ENCODE data around the gene XPA. TPM values are rescaled to one million over a fixed set of nuclear protein-coding genes. Genes with fewer than 3 reads are reported as not detected.

Gene XPA
- total and polyA plus RNA-seq, 2 donors (not counting 1 experiment from before 2014, with no cell fraction given), result 6.1 to 9.7 TPM

DNA sequence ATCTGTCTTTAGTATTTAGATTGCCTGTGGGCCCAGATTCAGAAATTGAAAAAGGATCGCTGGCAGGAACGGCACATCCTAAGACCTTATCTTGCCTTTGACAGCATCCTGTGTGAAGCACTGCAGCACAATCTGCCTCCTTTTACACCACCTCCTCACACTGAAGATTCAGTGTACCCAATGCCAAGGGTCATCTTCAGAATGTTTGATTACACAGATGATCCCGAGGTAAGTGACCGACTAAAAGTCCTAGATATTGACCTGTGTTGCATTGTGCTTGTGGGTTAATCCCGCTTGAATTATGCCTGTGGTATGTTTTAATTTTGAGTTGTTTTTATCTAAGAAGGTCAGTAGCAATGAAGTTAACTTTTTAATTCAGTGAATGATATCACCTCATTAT lies 49.1 kb downstream of the XPA start:
- DNase-seq (ENCODE audit: low read depth in 2 of 2), result no peak
- H3K79me2 ChIP-seq (ENCODE audit: control insufficient read depth, insufficient read depth, low read length), result no peaks in the 10 kb centered on the region
- H4K20me1 ChIP-seq (ENCODE audit: control insufficient read depth, extremely low read depth, insufficient read depth, low read length), result no peaks in the 10 kb centered on the region
- no peak overlapping the region for H3K9ac ChIP-seq (ENCODE audit: insufficient read depth, low read length)
- H3K4me3 ChIP-seq (replicated peaks in 1 of 4; ENCODE audit: control extremely low read depth in 1 of 4, insufficient read depth in 1 of 4, low read depth in 3 of 4, low read length in 4 of 4), result no peak overlapping the region
- no peaks in the 10 kb centered on the region for H3K27me3 ChIP-seq (ENCODE audit: control insufficient read depth, insufficient read depth, low read length)
- H3K9me3 ChIP-seq (ENCODE audit: control insufficient read depth, insufficient read depth, low read depth, low read length), result no peaks in the 10 kb centered on the region
- no peak overlapping the region for H3K27ac ChIP-seq (ENCODE audit: insufficient read depth, low read length)
- no peak overlapping the region for H3K4me2 ChIP-seq (ENCODE audit: extremely low read depth, insufficient read depth, low read length)
- no peaks in the 10 kb centered on the region for H3K4me1 ChIP-seq (ENCODE audit: control insufficient read depth, extremely low read depth, insufficient read depth, low read length)
- peaks cover 2% of the 10 kb centered on the region for H3K36me3 ChIP-seq (ENCODE audit: control insufficient read depth, insufficient read depth, low read length)
- TF ChIP-seq, protein P1, sequence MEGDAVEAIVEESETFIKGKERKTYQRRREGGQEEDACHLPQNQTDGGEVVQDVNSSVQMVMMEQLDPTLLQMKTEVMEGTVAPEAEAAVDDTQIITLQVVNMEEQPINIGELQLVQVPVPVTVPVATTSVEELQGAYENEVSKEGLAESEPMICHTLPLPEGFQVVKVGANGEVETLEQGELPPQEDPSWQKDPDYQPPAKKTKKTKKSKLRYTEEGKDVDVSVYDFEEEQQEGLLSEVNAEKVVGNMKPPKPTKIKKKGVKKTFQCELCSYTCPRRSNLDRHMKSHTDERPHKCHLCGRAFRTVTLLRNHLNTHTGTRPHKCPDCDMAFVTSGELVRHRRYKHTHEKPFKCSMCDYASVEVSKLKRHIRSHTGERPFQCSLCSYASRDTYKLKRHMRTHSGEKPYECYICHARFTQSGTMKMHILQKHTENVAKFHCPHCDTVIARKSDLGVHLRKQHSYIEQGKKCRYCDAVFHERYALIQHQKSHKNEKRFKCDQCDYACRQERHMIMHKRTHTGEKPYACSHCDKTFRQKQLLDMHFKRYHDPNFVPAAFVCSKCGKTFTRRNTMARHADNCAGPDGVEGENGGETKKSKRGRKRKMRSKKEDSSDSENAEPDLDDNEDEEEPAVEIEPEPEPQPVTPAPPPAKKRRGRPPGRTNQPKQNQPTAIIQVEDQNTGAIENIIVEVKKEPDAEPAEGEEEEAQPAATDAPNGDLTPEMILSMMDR (conservative IDR thresholded peaks at IDR 0.05 in 1 of 2, IDR thresholded peaks at IDR 0.05 in 1 of 2; ENCODE audit: low read depth in 1 of 2, low read length in 2 of 2), result no peak
- no peak for TF ChIP-seq EZH2 (IDR thresholded peaks at IDR 0.05; ENCODE audit: low read length, missing control alignments)
- no peak overlapping the region for H2AFZ ChIP-seq (ENCODE audit: low read length)

DNA sequence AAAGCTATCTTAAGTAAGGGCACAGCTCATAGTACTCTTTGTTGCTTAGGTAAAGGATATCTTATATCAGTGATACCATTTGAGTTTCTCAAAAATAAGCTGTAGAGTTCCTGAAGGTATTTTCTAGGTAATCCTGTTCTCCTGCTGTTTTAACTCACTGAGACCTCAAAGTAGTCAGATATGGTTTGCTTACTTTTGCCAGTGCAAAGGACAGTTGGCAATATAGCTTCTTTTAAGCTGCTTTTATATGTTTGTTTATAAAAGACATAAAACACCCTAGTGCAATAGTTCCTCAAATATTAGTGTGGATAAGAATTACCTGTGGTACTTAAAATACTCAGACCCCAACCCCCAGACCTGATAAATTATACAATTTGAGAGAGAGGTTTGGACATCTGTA lies 51.4 kb downstream of the XPA start:
- TF ChIP-seq, protein P1 (conservative IDR thresholded peaks at IDR 0.05 in 1 of 2, IDR thresholded peaks at IDR 0.05 in 1 of 2; ENCODE audit: low read depth in 1 of 2, low read length in 2 of 2), result no peak
- no peak for TF ChIP-seq EZH2 (IDR thresholded peaks at IDR 0.05; ENCODE audit: low read length, missing control alignments)
- Histone ChIP-seq H2AFZ (ENCODE audit: low read length) (no peak overlapping the region), H3K36me3 (ENCODE audit: control insufficient read depth, insufficient read depth, low read length) (peaks cover 4% of the 10 kb centered on the region), H3K9ac (ENCODE audit: insufficient read depth, low read length) (no peak overlapping the region), H3K4me1 (ENCODE audit: control insufficient read depth, extremely low read depth, insufficient read depth, low read length) (no peaks in the 10 kb centered on the region), H4K20me1 (ENCODE audit: control insufficient read depth, extremely low read depth, insufficient read depth, low read length) (no peaks in the 10 kb centered on the region), H3K9me3 (ENCODE audit: control insufficient read depth, insufficient read depth, low read depth, low read length) (no peaks in the 10 kb centered on the region), H3K27ac (ENCODE audit: insufficient read depth, low read length) (no peak overlapping the region), H3K27me3 (ENCODE audit: control insufficient read depth, insufficient read depth, low read length) (no peaks in the 10 kb centered on the region), H3K4me3 (replicated peaks in 1 of 4; ENCODE audit: control extremely low read depth in 1 of 4, insufficient read depth in 1 of 4, low read depth in 3 of 4, low read length in 4 of 4) (no peak overlapping the region), H3K4me2 (ENCODE audit: extremely low read depth, insufficient read depth, low read length) (no peak overlapping the region), H3K79me2 (ENCODE audit: control insufficient read depth, insufficient read depth, low read length) (peaks cover 6% of the 10 kb centered on the region)
- DNase-seq (ENCODE audit: low read depth in 2 of 2), result no peak

DNA sequence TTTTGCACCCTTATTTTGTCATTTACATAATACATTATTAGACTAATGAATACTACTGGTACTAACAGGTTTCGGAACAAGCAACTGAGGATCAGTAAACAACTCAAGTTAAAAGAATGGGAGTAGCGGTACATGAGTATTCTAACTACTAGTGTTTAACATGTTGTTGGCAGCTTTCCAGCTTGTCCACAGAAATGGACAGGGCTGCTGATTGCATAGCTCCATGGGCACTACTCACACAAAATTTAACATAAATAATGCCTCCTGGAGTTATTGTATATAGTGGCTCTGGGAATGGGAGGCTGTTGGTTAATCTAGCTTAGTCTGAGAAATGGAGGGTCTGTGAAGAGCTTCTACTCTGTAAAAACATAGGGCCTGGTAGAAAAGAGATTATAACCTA lies 56.8 kb downstream of the XPA start:
- DNase-seq (ENCODE audit: low read depth in 2 of 2), result peak in 1 of 2 donors; percentile 51
- Histone ChIP-seq H3K27ac (ENCODE audit: insufficient read depth, low read length) (no peak overlapping the region), H3K36me3 (ENCODE audit: control insufficient read depth, insufficient read depth, low read length) (peaks cover 4% of the 10 kb centered on the region), H3K9ac (ENCODE audit: insufficient read depth, low read length) (no peak overlapping the region), H4K20me1 (ENCODE audit: control insufficient read depth, extremely low read depth, insufficient read depth, low read length) (no peaks in the 10 kb centered on the region), H3K79me2 (ENCODE audit: control insufficient read depth, insufficient read depth, low read length) (peaks cover 58% of the 10 kb centered on the region), H3K4me3 (replicated peaks in 1 of 4; ENCODE audit: control extremely low read depth in 1 of 4, insufficient read depth in 1 of 4, low read depth in 3 of 4, low read length in 4 of 4) (no peak overlapping the region), H3K4me2 (ENCODE audit: extremely low read depth, insufficient read depth, low read length) (no peak overlapping the region), H3K4me1 (ENCODE audit: control insufficient read depth, extremely low read depth, insufficient read depth, low read length) (peaks cover 4% of the 10 kb centered on the region), H2AFZ (ENCODE audit: low read length) (no peak overlapping the region), H3K27me3 (ENCODE audit: control insufficient read depth, insufficient read depth, low read length) (no peaks in the 10 kb centered on the region), H3K9me3 (ENCODE audit: control insufficient read depth, insufficient read depth, low read depth, low read length) (no peaks in the 10 kb centered on the region)
- no peak for TF ChIP-seq EZH2 (IDR thresholded peaks at IDR 0.05; ENCODE audit: low read length, missing control alignments)
- TF ChIP-seq, protein P1 (conservative IDR thresholded peaks at IDR 0.05 in 1 of 2, IDR thresholded peaks at IDR 0.05 in 1 of 2; ENCODE audit: low read depth in 1 of 2, low read length in 2 of 2), result no peak

Measured in fibroblast of lung (primary cell).